ENCODE measurements around the gene DCST1. TPM values are rescaled to one million over a fixed set of nuclear protein-coding genes. Genes with fewer than 3 reads are reported as not detected.

The DCST1 gene
- total and polyA plus RNA-seq, 2 donors (not counting 1 experiment from before 2014, with no cell fraction given), result 0.22 TPM; not detected in 1

- Histone ChIP-seq H2AFZ (ENCODE audit: insufficient read depth, low read depth, low read length, poor library complexity, severe bottlenecking) (no peak overlapping the region), H3K4me1 (ENCODE audit: control insufficient read depth in 2 of 2, insufficient read depth in 2 of 2, low read length in 2 of 2) (peaks cover 90 to 98% of the 10 kb centered on the region in 2 donors), H3K9ac (ENCODE audit: low read length) (no peak overlapping the region), H3K27me3 (replicated peaks in 1 of 4; ENCODE audit: control extremely low read depth in 1 of 4, control insufficient read depth in 3 of 4, insufficient read depth in 4 of 4, low read length in 3 of 4) (no peaks in the 10 kb centered on the region), H4K20me1 (ENCODE audit: control insufficient read depth, insufficient read depth, low read length, poor library complexity, severe bottlenecking) (peaks cover 18% of the 10 kb centered on the region), H3K9me3 (ENCODE audit: control extremely low read depth in 1 of 3, control insufficient read depth in 2 of 3, insufficient read depth in 1 of 3, low read length in 2 of 3) (no peaks in the 10 kb centered on the region), H3K27ac (ENCODE audit: low read length in 2 of 2) (peak overlapping the region; percentile 6 to 48), H3K79me2 (ENCODE audit: control insufficient read depth, insufficient read depth, low read length) (peaks cover 20% of the 10 kb centered on the region), H3K4me2 (replicated peaks; ENCODE audit: low read depth, low read length, poor library complexity, severe bottlenecking) (peak overlapping the region; percentile 22), H3K4me3 (ENCODE audit: control extremely low read depth in 1 of 5, extremely low read depth in 1 of 5, insufficient read depth in 1 of 5, low read depth in 2 of 5, low read length in 4 of 5) (no peak overlapping the region), H3K36me3 (replicated peaks in 1 of 2; ENCODE audit: control extremely low read depth in 1 of 2, control insufficient read depth in 1 of 2, extremely low read depth in 1 of 2, insufficient read depth in 2 of 2, low read length in 1 of 2) (peaks cover 0 to 29% of the 10 kb centered on the region in 2 experiments)
- H3K4me3 Mint-ChIP-seq, result no peak overlapping the region
- peak overlapping the region; percentile 83 for H3K27ac Mint-ChIP-seq
- peaks cover 79% of the 10 kb centered on the region for H3K4me1 Mint-ChIP-seq
- CTCF ChIA-PET, result interaction anchor here (0.5 to 17.4 kb wide), 4 partner anchors 13 to 49 kb away, joined by 3 to 295 read pairs (median 4); partner anchors contain the start of genes LENEP and ZBTB7B
- no peaks in the 10 kb centered on the region for H3K27me3 Mint-ChIP-seq
- no CpG with 5 or more reads among the region's 3 CpGs for whole genome bisulfite sequencing (ENCODE audit: insufficient coverage)
- no peak for DNase-seq
- POLR2A ChIA-PET, result interaction anchor here (0.6 to 6.0 kb wide), 4 partner anchors 11 to 56 kb away, joined by 3 to 74 read pairs (median 6); partner anchors contain the start of gene ZBTB7B
- TF ChIP-seq EZH2 (IDR thresholded peaks at IDR 0.05; ENCODE audit: borderline replicate concordance, insufficient read depth, low read depth, low read length, poor library complexity, severe bottlenecking) (no peak), CTCF (IDR thresholded peaks at IDR 0.05) (no peak)
- intact Hi-C loops (cut with micrococcal nuclease), result no loop called here
- H3K9me3 Mint-ChIP-seq (ENCODE audit: insufficient read depth), result no peaks in the 10 kb centered on the region
- no peak for ATAC-seq (ENCODE audit: low read depth)
Measured at GRCh38 chr1:155012776-155013602, 20.6 kb upstream of the DCST1 start.

GRCh38 chr1:155013632-155014031 lies 20.0 kb upstream of the DCST1 start:
- Histone ChIP-seq H3K79me2 (ENCODE audit: control insufficient read depth, insufficient read depth, low read length) (peaks cover 13% of the 10 kb centered on the region), H3K27ac (ENCODE audit: low read length in 2 of 2) (peak overlapping the region in 1 of 2 donors; percentile 26), H3K27me3 (replicated peaks in 1 of 4; ENCODE audit: control extremely low read depth in 1 of 4, control insufficient read depth in 3 of 4, insufficient read depth in 4 of 4, low read length in 3 of 4) (no peaks in the 10 kb centered on the region), H3K9me3 (ENCODE audit: control extremely low read depth in 1 of 3, control insufficient read depth in 2 of 3, insufficient read depth in 1 of 3, low read length in 2 of 3) (no peaks in the 10 kb centered on the region), H3K9ac (ENCODE audit: low read length) (no peak overlapping the region), H3K4me3 (ENCODE audit: control extremely low read depth in 1 of 5, extremely low read depth in 1 of 5, insufficient read depth in 1 of 5, low read depth in 2 of 5, low read length in 4 of 5) (no peak overlapping the region), H3K4me1 (ENCODE audit: control insufficient read depth in 2 of 2, insufficient read depth in 2 of 2, low read length in 2 of 2) (peaks cover 90 to 98% of the 10 kb centered on the region in 2 donors), H2AFZ (ENCODE audit: insufficient read depth, low read depth, low read length, poor library complexity, severe bottlenecking) (no peak overlapping the region), H3K4me2 (replicated peaks; ENCODE audit: low read depth, low read length, poor library complexity, severe bottlenecking) (peak overlapping the region; percentile 22), H3K36me3 (replicated peaks in 1 of 2; ENCODE audit: control extremely low read depth in 1 of 2, control insufficient read depth in 1 of 2, extremely low read depth in 1 of 2, insufficient read depth in 2 of 2, low read length in 1 of 2) (peaks cover 0 to 29% of the 10 kb centered on the region in 2 experiments), H4K20me1 (ENCODE audit: control insufficient read depth, insufficient read depth, low read length, poor library complexity, severe bottlenecking) (peaks cover 14% of the 10 kb centered on the region)
- Mint-ChIP-seq H3K27ac (peak overlapping the region; percentile 89), H3K9me3 (ENCODE audit: insufficient read depth) (no peaks in the 10 kb centered on the region), H3K4me3 (no peak overlapping the region), H3K4me1 (peaks cover 78% of the 10 kb centered on the region), H3K27me3 (no peaks in the 10 kb centered on the region)
- ChIA-PET CTCF (interaction anchor here (0.5 to 17.4 kb wide), 2 partner anchors 14 to 33 kb away, joined by 3 to 295 read pairs; partner anchors contain the start of genes LENEP and ZBTB7B), POLR2A (interaction anchor here (0.6 to 6.0 kb wide), 5 partner anchors 12 to 65 kb away, joined by 3 to 74 read pairs (median 7); partner anchors contain the start of genes CKS1B, EFNA3 and ZBTB7B)
- intact Hi-C loops (cut with micrococcal nuclease), result no loop called here
- WGBS (ENCODE audit: insufficient coverage), result 13% methylated on average over 7 of the region's 8 CpGs
- TF ChIP-seq EZH2 (IDR thresholded peaks at IDR 0.05; ENCODE audit: borderline replicate concordance, insufficient read depth, low read depth, low read length, poor library complexity, severe bottlenecking) (no peak), CTCF (IDR thresholded peaks at IDR 0.05) (no peak)
- DNase-seq, result no peak
- ATAC-seq (ENCODE audit: low read depth), result no peak

All from B cell (primary cell).